ENCODE results near the gene DEPDC1. TPM values are rescaled to one million over a fixed set of nuclear protein-coding genes. Genes with fewer than 3 reads are reported as not detected.

Gene DEPDC1
- total RNA-seq (15.5 TPM), polyA plus RNA-seq (1.9 TPM)
- long read RNA-seq, donor 1, result 0 reads
- long read RNA-seq, donor 2, full-length matches to known transcripts, result 6 of 6 reads
- long read RNA-seq, donor 2, partial matches to known transcripts, result 0 of 6 reads
- long read RNA-seq, donor 2, other reads (novel, unspliced or antisense), result 0 of 6 reads
- long read RNA-seq, donor 3, partial matches to known transcripts, result 0 of 1 reads
- long read RNA-seq, donor 3, other reads (novel, unspliced or antisense), result 0 of 1 reads
- long read RNA-seq, donor 4, full-length matches to known transcripts, result 2 of 2 reads
- long read RNA-seq, donor 4, partial matches to known transcripts, result 0 of 2 reads
- long read RNA-seq, donor 4, other reads (novel, unspliced or antisense), result 0 of 2 reads
- long read RNA-seq, donor 5, full-length matches to known transcripts, result 1 of 1 reads
- long read RNA-seq, donor 5, partial matches to known transcripts, result 0 of 1 reads
- long read RNA-seq, donor 5, other reads (novel, unspliced or antisense), result 0 of 1 reads
- long read RNA-seq, donor 6, full-length matches to known transcripts, result 6 of 6 reads
- long read RNA-seq, donor 6, partial matches to known transcripts, result 0 of 6 reads
- long read RNA-seq, donor 6, other reads (novel, unspliced or antisense), result 0 of 6 reads
- long read RNA-seq, donor 7, full-length matches to known transcripts, result 5 of 5 reads
- long read RNA-seq, donor 7, partial matches to known transcripts, result 0 of 5 reads
- long read RNA-seq, donor 7, other reads (novel, unspliced or antisense), result 0 of 5 reads
- long read RNA-seq, donor 8, full-length matches to known transcripts, result 2 of 2 reads
- long read RNA-seq, donor 8, partial matches to known transcripts, result 0 of 2 reads
- long read RNA-seq, donor 8, other reads (novel, unspliced or antisense), result 0 of 2 reads
- long read RNA-seq, donor 9, full-length matches to known transcripts, result 1 of 1 reads
- long read RNA-seq, donor 9, partial matches to known transcripts, result 0 of 1 reads
- long read RNA-seq, donor 9, other reads (novel, unspliced or antisense), result 0 of 1 reads
- long read RNA-seq, donor 10, full-length matches to known transcripts, result 1 of 1 reads
- long read RNA-seq, donor 10, partial matches to known transcripts, result 0 of 1 reads
- long read RNA-seq, donor 10, other reads (novel, unspliced or antisense), result 0 of 1 reads

- Histone ChIP-seq H3K4me3 (ENCODE audit: low read length in 2 of 2) (peak within 1 kb of the TSS; percentile 85 to 88), H3K36me3 (ENCODE audit: control insufficient read depth in 2 of 2, insufficient read depth in 2 of 2, low read length in 1 of 2) (peaks cover 0 to 10% of the 10 kb centered on the region in 2 donors), H3K4me1 (ENCODE audit: control insufficient read depth in 2 of 2, insufficient read depth in 2 of 2, low read length in 2 of 2) (peaks cover 3 to 11% of the 10 kb centered on the region in 2 donors), H3K27me3 (ENCODE audit: control insufficient read depth in 2 of 2, insufficient read depth in 1 of 2, low read length in 1 of 2) (no peaks in the 10 kb centered on the region), H3K9me3 (ENCODE audit: control insufficient read depth in 2 of 2, insufficient read depth in 1 of 2, low read length in 1 of 2) (no peaks in the 10 kb centered on the region), H3K27ac (ENCODE audit: low read depth in 1 of 2, low read length in 1 of 2) (peak within 1 kb of the TSS in 1 of 2 donors; percentile 61)
- DNase-seq (ENCODE audit: low read depth in 6 of 9, low spot score in 9 of 9), result peak; percentile 61 to 88 (median 77)
- WGBS, result under 1% methylated on average over 64 of the region's 64 CpGs
These were observed at the start of gene DEPDC1 for GRCh38 chr1:68496680-68497357. TSS of gene DEPDC1 (minus strand) at chr1:68497082. CDS start at chr1:68496999, 83 bp downstream.

- H3K36me3 ChIP-seq (ENCODE audit: control insufficient read depth in 2 of 2, insufficient read depth in 2 of 2, low read length in 1 of 2), result no peaks in the 10 kb centered on the region
- no peak for DNase-seq (ENCODE audit: low read depth in 6 of 9, low spot score in 9 of 9)
- WGBS, result 92% methylated on average over 4 of the region's 4 CpGs
These were observed 47.8 kb upstream of the DEPDC1 start for GRCh38 chr1:68544651-68545050.

GRCh38 chr1:68542586-68542985 is 45.7 kb upstream of the DEPDC1 start:
- DNase-seq (ENCODE audit: low read depth in 6 of 9, low spot score in 9 of 9), result no peak
- no peak overlapping the region for H3K4me3 ChIP-seq (ENCODE audit: low read length in 2 of 2)
- H3K27ac ChIP-seq (ENCODE audit: low read depth in 1 of 2, low read length in 1 of 2), result no peak overlapping the region

More at GRCh38 chr1:68544651-68545050, 47.8 kb upstream of the DEPDC1 start:
- H3K27ac ChIP-seq (ENCODE audit: low read depth in 1 of 2, low read length in 1 of 2), result no peak overlapping the region
- no peaks in the 10 kb centered on the region for H3K4me1 ChIP-seq (ENCODE audit: control insufficient read depth in 2 of 2, insufficient read depth in 2 of 2, low read length in 2 of 2)
- peaks cover 0 to 13% of the 10 kb centered on the region in 2 donors for H3K9me3 ChIP-seq (ENCODE audit: control insufficient read depth in 2 of 2, insufficient read depth in 1 of 2, low read length in 1 of 2)
- no peaks in the 10 kb centered on the region for H3K27me3 ChIP-seq (ENCODE audit: control insufficient read depth in 2 of 2, insufficient read depth in 1 of 2, low read length in 1 of 2)
- H3K4me3 ChIP-seq (ENCODE audit: low read length in 2 of 2), result no peak overlapping the region

GRCh38 chr1:68538941-68539340 is 42.1 kb upstream of the DEPDC1 start:
- no peaks in the 10 kb centered on the region for H3K36me3 ChIP-seq (ENCODE audit: control insufficient read depth in 2 of 2, insufficient read depth in 2 of 2, low read length in 1 of 2)
- H3K4me1 ChIP-seq (ENCODE audit: control insufficient read depth in 2 of 2, insufficient read depth in 2 of 2, low read length in 2 of 2), result no peaks in the 10 kb centered on the region
- no peak for DNase-seq (ENCODE audit: low read depth in 6 of 9, low spot score in 9 of 9)
- H3K9me3 ChIP-seq (ENCODE audit: control insufficient read depth in 2 of 2, insufficient read depth in 1 of 2, low read length in 1 of 2), result no peaks in the 10 kb centered on the region
- H3K27me3 ChIP-seq (ENCODE audit: control insufficient read depth in 2 of 2, insufficient read depth in 1 of 2, low read length in 1 of 2), result no peaks in the 10 kb centered on the region
- no peak overlapping the region for H3K27ac ChIP-seq (ENCODE audit: low read depth in 1 of 2, low read length in 1 of 2)
- no peak overlapping the region for H3K4me3 ChIP-seq (ENCODE audit: low read length in 2 of 2)

More at GRCh38 chr1:68542586-68542985, 45.7 kb upstream of the DEPDC1 start:
- no peaks in the 10 kb centered on the region for H3K27me3 ChIP-seq (ENCODE audit: control insufficient read depth in 2 of 2, insufficient read depth in 1 of 2, low read length in 1 of 2)
- no peaks in the 10 kb centered on the region for H3K4me1 ChIP-seq (ENCODE audit: control insufficient read depth in 2 of 2, insufficient read depth in 2 of 2, low read length in 2 of 2)
- no peaks in the 10 kb centered on the region for H3K36me3 ChIP-seq (ENCODE audit: control insufficient read depth in 2 of 2, insufficient read depth in 2 of 2, low read length in 1 of 2)
- H3K9me3 ChIP-seq (ENCODE audit: control insufficient read depth in 2 of 2, insufficient read depth in 1 of 2, low read length in 1 of 2), result peaks cover 0 to 4% of the 10 kb centered on the region in 2 donors

GRCh38 chr1:68528243-68528642 is 31.4 kb upstream of the DEPDC1 start:
- no peaks in the 10 kb centered on the region for H3K27me3 ChIP-seq (ENCODE audit: control insufficient read depth in 2 of 2, insufficient read depth in 1 of 2, low read length in 1 of 2)
- H3K9me3 ChIP-seq (ENCODE audit: control insufficient read depth in 2 of 2, insufficient read depth in 1 of 2, low read length in 1 of 2), result no peaks in the 10 kb centered on the region
- H3K4me3 ChIP-seq (ENCODE audit: low read length in 2 of 2), result no peak overlapping the region
- no peak for DNase-seq (ENCODE audit: low read depth in 6 of 9, low spot score in 9 of 9)
- no peaks in the 10 kb centered on the region for H3K4me1 ChIP-seq (ENCODE audit: control insufficient read depth in 2 of 2, insufficient read depth in 2 of 2, low read length in 2 of 2)
- no peaks in the 10 kb centered on the region for H3K36me3 ChIP-seq (ENCODE audit: control insufficient read depth in 2 of 2, insufficient read depth in 2 of 2, low read length in 1 of 2)
- H3K27ac ChIP-seq (ENCODE audit: low read depth in 1 of 2, low read length in 1 of 2), result no peak overlapping the region
- 96% methylated on average over 3 of the region's 3 CpGs for WGBS

- H3K27ac ChIP-seq (ENCODE audit: low read depth in 1 of 2, low read length in 1 of 2), result no peak overlapping the region
- H3K4me1 ChIP-seq (ENCODE audit: control insufficient read depth in 2 of 2, insufficient read depth in 2 of 2, low read length in 2 of 2), result no peaks in the 10 kb centered on the region
- H3K4me3 ChIP-seq (ENCODE audit: low read length in 2 of 2), result no peak overlapping the region
- 95% methylated on average over 2 of the region's 2 CpGs for WGBS
- no peaks in the 10 kb centered on the region for H3K27me3 ChIP-seq (ENCODE audit: control insufficient read depth in 2 of 2, insufficient read depth in 1 of 2, low read length in 1 of 2)
- no peaks in the 10 kb centered on the region for H3K9me3 ChIP-seq (ENCODE audit: control insufficient read depth in 2 of 2, insufficient read depth in 1 of 2, low read length in 1 of 2)
- DNase-seq (ENCODE audit: low read depth in 6 of 9, low spot score in 9 of 9), result no peak
- no peaks in the 10 kb centered on the region for H3K36me3 ChIP-seq (ENCODE audit: control insufficient read depth in 2 of 2, insufficient read depth in 2 of 2, low read length in 1 of 2)
These were observed 28.9 kb upstream of the DEPDC1 start for GRCh38 chr1:68525781-68526180.

GRCh38 chr1:68521286-68521685 is 24.4 kb upstream of the DEPDC1 start:
- Histone ChIP-seq H3K9me3 (ENCODE audit: control insufficient read depth in 2 of 2, insufficient read depth in 1 of 2, low read length in 1 of 2) (no peaks in the 10 kb centered on the region), H3K27me3 (ENCODE audit: control insufficient read depth in 2 of 2, insufficient read depth in 1 of 2, low read length in 1 of 2) (no peaks in the 10 kb centered on the region), H3K36me3 (ENCODE audit: control insufficient read depth in 2 of 2, insufficient read depth in 2 of 2, low read length in 1 of 2) (no peaks in the 10 kb centered on the region), H3K27ac (ENCODE audit: low read depth in 1 of 2, low read length in 1 of 2) (no peak overlapping the region), H3K4me1 (ENCODE audit: control insufficient read depth in 2 of 2, insufficient read depth in 2 of 2, low read length in 2 of 2) (no peaks in the 10 kb centered on the region), H3K4me3 (ENCODE audit: low read length in 2 of 2) (no peak overlapping the region)
- DNase-seq (ENCODE audit: low read depth in 6 of 9, low spot score in 9 of 9), result no peak

GRCh38 chr1:68516066-68516465 is 19.2 kb upstream of the DEPDC1 start:
- WGBS, result 89% methylated on average over 2 of the region's 2 CpGs

More at GRCh38 chr1:68516066-68516465, 19.2 kb upstream of the DEPDC1 start:
- Histone ChIP-seq H3K9me3 (ENCODE audit: control insufficient read depth in 2 of 2, insufficient read depth in 1 of 2, low read length in 1 of 2) (no peaks in the 10 kb centered on the region), H3K27ac (ENCODE audit: low read depth in 1 of 2, low read length in 1 of 2) (no peak overlapping the region), H3K4me1 (ENCODE audit: control insufficient read depth in 2 of 2, insufficient read depth in 2 of 2, low read length in 2 of 2) (no peaks in the 10 kb centered on the region), H3K36me3 (ENCODE audit: control insufficient read depth in 2 of 2, insufficient read depth in 2 of 2, low read length in 1 of 2) (no peaks in the 10 kb centered on the region), H3K27me3 (ENCODE audit: control insufficient read depth in 2 of 2, insufficient read depth in 1 of 2, low read length in 1 of 2) (no peaks in the 10 kb centered on the region), H3K4me3 (ENCODE audit: low read length in 2 of 2) (no peak overlapping the region)
- DNase-seq (ENCODE audit: low read depth in 6 of 9, low spot score in 9 of 9), result no peak

All from thymus (tissue), 14 donors.